ENCODE data around the gene KIAA0513.
"Not testable (repeated sequence)": the region's sequence is repeated elsewhere in the genome, so short reads cannot be mapped to it uniquely, and the experiment has no call there.

DNA sequence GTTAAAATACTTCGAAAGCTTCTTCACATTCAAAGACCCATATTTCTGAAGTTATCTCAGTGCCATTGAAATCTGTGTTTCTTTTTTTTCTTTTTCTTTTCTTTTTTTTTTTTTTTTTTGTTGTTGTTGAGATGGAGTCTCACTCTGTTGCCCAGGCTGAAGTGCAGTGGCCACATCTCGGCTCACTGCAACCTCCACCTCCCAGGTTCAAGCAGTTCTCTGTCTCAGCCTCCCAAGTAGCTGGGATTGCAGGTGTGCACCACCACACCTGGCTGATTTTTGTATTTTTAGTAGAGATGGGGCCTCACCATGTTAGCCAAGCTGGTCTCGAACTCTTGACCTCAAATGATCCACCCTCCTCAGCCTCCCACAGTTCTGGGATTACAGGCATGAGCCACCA, 26.7 kb downstream of the KIAA0513 start:
- TF ChIP-seq, protein P1, sequence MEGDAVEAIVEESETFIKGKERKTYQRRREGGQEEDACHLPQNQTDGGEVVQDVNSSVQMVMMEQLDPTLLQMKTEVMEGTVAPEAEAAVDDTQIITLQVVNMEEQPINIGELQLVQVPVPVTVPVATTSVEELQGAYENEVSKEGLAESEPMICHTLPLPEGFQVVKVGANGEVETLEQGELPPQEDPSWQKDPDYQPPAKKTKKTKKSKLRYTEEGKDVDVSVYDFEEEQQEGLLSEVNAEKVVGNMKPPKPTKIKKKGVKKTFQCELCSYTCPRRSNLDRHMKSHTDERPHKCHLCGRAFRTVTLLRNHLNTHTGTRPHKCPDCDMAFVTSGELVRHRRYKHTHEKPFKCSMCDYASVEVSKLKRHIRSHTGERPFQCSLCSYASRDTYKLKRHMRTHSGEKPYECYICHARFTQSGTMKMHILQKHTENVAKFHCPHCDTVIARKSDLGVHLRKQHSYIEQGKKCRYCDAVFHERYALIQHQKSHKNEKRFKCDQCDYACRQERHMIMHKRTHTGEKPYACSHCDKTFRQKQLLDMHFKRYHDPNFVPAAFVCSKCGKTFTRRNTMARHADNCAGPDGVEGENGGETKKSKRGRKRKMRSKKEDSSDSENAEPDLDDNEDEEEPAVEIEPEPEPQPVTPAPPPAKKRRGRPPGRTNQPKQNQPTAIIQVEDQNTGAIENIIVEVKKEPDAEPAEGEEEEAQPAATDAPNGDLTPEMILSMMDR (IDR thresholded peaks at IDR 0.05; ENCODE audit: low read depth, low read length): not testable (repeated sequence)
- TF ChIP-seq, protein P2, sequence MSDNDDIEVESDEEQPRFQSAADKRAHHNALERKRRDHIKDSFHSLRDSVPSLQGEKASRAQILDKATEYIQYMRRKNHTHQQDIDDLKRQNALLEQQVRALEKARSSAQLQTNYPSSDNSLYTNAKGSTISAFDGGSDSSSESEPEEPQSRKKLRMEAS (IDR thresholded peaks at IDR 0.05; ENCODE audit: low read depth, low read length): not testable (repeated sequence)
